Stimulated activated CD8-positive, alpha-beta memory T cell treated with anti-CD3 and anti-CD28 coated beads, Interleukin-15, amount 100 ng/mL, for 24 hours (primary cell): ENCODE results near the gene PRRT2.

Experiments
- DNase-seq: peaks from one replicate; pipeline ENCODE4 v3.0.0-alpha.2; 2020; ENCODE audit warnings: low read depth

Gene PRRT2

GRCh38 chr16:29863669-29863984 lies 51.6 kb downstream of the PRRT2 start:
- no peak for DNase-seq

DNA sequence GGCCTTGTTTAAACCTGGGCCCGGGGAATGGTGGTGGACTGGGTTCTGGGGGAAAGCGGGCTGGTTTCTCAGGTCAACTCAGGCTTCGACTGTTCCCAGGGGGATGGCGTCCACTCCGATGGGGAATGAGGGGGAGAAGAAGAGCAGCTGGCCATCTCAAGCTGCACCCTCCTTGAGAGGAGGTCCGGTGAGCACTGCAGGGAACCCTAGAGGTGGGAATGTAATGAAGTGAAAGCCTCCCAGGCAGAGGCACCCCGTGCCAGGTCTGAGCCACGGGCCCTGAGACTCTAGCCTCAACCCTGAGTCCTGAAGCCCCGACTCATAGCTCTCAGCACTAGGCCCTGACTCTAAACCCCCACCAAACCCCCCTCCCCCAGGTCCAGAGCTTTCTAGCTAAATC lies 52.2 kb downstream of the PRRT2 start:
- DNase-seq, result no peak
